GM21576 (cell line): ENCODE results near the gene MYL9.

Experiments
- ATAC-seq: cut with Tn5 transposase; IDR thresholded peaks from one replicate; pipeline ENCODE4 v1.9.1; 2021; ENCODE audit warnings: mild to moderate bottlenecking, moderate library complexity; ENCODE audit not compliant: unreplicated experiment

The MYL9 gene

GRCh38 chr20:36579996-36580545 lies 38.8 kb downstream of the MYL9 start:
- no peak for ATAC-seq

GRCh38 chr20:36582322-36582721 lies 41.0 kb downstream of the MYL9 start:
- ATAC-seq, result no peak

DNA sequence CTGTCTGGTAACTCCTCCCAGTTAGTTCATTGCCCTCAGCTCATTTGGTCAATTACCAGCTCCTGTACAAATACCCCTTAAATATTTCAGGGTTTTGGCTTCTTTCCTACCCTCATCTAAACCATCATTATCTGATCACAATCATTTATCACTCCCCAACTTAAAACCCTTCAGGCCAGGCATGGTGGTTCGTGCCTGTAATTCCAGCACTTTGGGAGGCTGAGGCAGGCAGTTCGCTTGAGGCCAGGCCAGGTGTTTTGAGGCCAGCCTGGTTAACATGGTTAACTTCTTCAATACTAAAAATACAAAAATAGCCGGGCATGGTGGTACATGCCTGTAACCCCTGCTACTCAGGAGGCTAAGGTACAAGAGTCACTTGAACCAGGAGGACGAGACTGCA lies 41.5 kb downstream of the MYL9 start:
- no peak for ATAC-seq

DNA sequence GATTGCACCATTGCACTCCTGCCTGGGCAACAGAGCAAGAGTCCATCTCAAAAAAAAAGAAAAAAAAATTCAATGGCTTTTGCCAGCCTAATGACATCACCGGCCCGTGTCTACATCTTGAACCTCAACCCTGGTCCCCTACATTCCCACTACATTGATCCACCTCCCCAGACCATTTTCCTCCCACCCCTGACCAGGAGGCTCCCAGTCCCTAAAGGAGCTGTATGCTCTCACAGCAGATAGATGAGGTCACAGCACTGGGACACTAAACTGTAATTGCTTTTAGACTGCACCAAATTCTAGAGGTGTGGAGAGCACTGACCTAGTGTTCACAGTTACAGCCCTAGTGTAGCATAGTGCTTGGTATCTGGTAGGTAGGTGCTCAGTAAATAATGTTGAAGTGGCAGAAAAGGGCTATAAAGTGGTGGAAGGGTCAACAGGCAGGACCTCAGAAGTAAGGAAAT lies 42.7 kb downstream of the MYL9 start:
- no peak for ATAC-seq

- no peak for ATAC-seq
These were observed 44.2 kb downstream of the MYL9 start for GRCh38 chr20:36585410-36586125.

DNA sequence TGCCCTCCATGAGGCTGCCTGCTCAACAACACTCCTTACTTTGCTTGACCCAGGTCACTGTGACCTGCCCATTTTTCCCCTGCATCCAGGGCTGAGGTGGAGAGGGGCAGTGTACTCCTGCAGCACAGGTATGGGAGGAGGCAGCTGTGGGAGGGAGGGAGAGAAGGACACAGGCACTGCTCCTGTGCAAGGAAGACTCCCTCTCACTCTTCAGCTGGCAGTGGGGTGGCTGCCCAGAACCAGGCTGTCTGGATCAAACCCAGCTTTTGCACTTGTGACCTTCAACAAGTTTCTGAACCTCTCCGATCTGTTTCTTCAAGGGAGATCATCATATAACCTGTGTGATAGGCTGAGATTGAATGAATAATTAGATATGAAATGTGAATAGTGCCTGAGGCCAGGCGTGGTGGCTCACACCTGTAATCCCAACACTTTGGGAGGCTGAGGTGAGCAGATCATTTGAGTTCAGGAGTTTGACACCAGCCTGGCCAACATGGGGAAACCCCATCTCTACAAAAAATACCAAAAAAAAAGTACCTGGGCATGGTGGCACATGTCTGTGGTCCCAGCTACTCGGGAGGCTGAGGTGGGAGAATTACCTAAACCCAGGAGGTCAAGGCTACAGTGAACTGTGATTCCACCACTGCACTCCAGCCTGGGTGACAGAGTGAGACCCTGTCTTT lies 46.2 kb downstream of the MYL9 start:
- ATAC-seq, result no peak

GRCh38 chr20:36591281-36591680 lies 50.0 kb downstream of the MYL9 start:
- no peak for ATAC-seq

DNA sequence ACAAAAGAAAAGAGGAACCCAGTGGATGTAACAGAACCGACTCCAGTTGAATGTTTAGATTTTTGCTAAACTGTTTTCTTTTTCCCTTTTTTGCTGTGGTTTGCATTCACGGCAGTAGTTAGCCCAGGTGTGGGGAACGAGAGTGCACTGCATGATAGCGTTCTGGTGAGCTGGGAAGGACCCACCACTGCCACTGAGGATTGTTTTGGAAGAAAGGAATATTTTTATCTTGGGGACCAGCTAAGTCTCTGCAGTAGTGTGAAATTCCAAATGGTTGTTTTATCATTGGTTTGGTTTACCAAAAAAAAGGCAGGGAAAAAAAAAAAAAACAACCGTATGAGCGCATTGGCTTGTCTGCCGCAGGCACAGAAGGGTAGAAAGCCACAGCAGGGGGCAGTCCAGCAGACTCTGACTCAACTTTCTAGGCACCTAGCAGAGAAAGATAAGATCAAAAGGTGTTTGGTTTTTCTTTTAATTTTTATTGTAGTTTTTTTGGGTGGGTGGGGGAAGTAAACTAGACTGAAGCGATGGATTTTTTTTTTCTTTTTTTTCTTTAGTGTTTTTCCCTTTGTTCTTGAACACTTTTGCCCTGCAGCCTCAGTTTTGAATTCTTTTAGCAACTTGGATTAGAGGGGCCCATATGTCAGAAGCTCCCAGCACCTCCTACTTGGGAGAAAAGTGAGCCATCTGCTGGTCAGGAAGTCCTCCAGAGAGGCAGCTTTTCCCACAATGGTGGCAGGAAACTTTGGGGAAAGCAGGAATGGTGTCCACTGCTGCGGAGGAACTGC lies 50.7 kb downstream of the MYL9 start:
- no peak for ATAC-seq

- no peak for ATAC-seq
These were observed 52.1 kb downstream of the MYL9 start for GRCh38 chr20:36593347-36593929.

GRCh38 chr20:36599912-36600345 lies 58.6 kb downstream of the MYL9 start:
- ATAC-seq, result no peak
